Forelimb muscle (tissue), 1 donor: ENCODE results near the gene MYADML2. TPM values are rescaled to one million over a fixed set of nuclear protein-coding genes. Genes with fewer than 3 reads are reported as not detected.
"Not testable (repeated sequence)": the region's sequence is repeated elsewhere in the genome, so short reads cannot be mapped to it uniquely, and the experiment has no call there.

ENCODE experiments used
- DNase-seq: peaks from one replicate; pipeline ENCODE4 v3.0.0-alpha.2; 2013; ENCODE audit warnings: low read depth
- polyA plus RNA-seq: library from polyadenylated mRNA; unstranded; fragments of 120-200 nt; gene quantifications from one replicate; pipeline ENCODE4 v1.2.1, GENCODE V29; 2013; ENCODE audit not compliant: insufficient read length

Gene MYADML2, protein sequence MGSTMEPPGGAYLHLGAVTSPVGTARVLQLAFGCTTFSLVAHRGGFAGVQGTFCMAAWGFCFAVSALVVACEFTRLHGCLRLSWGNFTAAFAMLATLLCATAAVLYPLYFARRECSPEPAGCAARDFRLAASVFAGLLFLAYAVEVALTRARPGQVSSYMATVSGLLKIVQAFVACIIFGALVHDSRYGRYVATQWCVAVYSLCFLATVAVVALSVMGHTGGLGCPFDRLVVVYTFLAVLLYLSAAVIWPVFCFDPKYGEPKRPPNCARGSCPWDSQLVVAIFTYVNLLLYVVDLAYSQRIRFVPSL
- 43.6 TPM for polyA plus RNA-seq

DNA sequence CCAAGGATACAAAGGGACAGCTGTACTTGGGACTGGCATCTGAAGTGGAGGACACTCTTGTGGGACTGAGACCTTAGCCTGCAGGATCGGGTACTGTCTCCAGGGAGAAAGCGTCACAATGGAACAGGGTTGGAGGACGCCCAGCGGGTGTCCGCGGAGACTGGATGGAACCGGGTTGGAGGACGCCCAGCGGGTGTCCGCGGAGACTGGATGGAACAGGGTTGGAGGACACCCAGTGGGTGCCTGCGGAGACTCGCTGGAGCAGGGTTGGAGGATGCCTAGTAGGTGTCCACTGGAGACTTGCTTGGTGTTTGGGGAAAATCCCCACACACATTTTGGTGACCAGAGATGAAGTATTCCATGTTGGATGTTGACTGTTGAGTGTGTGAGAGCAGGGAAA is at the start of gene MYADML2:
Gene MYADML2, minus strand, starts transcription at position 45 of the 400 bp plus-strand sequence. CDS start 5,492 bp downstream, outside the sequence.
- DNase-seq, result no peak

- no peak for DNase-seq
Measured at GRCh38 chr17:81996232-81996756, 49.3 kb upstream of the MYADML2 start.

DNA sequence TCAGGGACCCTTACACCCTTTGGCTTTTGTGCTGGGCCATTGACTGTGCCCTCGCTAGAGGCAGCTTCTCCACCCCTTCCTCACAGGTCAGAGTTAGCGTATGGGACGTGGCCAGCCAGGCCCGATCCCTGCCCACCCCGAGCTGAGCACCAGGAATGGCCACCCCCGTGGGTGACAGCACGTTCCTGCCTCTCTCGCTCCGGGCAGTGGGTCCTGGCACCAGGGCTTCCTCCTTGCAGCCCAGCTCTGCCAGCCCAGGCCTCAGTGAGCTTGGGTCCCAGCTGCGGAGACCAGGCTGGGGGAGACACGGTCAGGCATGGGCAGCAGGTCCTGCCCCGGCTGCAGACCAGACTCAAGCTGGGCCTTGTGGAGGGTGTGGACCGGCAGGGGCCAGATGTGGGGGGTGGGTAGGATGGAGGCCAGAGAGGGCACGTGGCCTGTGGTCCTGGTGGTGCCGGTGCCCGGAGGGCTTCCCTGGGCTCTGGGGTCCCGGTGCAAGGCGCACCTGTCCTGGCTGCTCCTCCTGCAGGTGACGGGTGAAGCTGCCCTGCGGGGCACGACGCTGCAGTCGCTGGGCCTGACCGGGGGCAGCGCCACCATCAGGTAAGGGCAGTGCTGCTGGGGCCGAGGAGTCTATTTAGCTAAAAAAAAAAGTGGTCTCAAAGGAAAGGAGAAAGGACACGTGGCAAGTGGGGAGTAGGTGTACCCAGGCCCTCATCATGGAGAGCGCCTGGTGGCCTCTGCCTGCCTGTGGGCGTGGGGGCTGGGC is 48.6 kb upstream of the MYADML2 start:
- no peak for DNase-seq

- DNase-seq, result no peak
Measured at GRCh38 chr17:81994593-81995462, 47.8 kb upstream of the MYADML2 start.

GRCh38 chr17:81993729-81994592 is 46.9 kb upstream of the MYADML2 start:
- no peak for DNase-seq

- no peak for DNase-seq
Measured at GRCh38 chr17:81992306-81993102, 45.5 kb upstream of the MYADML2 start.

GRCh38 chr17:81991684-81992305 is 44.8 kb upstream of the MYADML2 start:
- no peak for DNase-seq

DNA sequence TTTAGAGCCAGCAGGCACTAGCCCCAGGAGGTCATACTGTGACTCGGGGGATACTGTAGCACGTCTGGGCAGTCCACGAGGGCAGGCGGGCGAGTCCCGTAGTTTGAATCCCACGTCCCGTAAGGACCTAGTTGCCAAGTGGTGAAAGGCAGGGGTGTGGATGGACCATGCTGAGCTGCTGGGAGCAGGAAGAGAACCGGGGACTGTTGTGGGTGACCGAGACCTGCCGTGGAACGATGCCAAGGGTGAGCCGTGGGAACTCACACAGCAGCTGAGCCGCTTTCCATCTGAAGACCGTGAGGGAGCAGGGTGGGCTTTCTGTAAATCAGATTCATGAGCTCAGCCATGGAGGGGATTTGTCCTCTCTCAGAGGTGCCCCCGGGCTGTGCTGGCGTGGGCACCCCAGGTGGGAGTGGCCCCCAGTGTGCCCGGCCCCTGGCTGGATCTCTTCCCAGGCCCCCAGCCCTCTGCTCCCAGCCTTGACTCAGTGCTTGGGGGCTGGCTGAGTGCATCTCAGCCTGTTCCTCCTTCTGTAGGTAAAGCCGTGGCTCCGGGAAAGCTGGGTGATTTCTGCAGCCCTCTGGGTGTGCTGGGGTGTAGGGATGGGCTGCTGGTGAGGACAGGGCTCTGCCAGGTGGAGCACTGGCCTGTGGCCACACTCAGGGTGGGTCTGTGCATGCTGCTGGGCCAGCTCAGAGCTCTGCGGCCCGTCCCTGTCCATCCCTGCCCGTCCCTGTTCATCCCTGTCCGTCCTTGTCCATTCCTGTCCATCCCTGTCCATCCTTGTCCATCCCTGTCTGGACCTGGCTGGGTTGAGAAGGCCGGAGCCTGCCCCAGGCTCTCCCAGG is 44.0 kb upstream of the MYADML2 start:
- no peak for DNase-seq

- no peak for DNase-seq
Measured at GRCh38 chr17:81987161-81987770, 40.2 kb upstream of the MYADML2 start.

- DNase-seq, result no peak
Measured at GRCh38 chr17:81986606-81987005, 39.6 kb upstream of the MYADML2 start.

DNA sequence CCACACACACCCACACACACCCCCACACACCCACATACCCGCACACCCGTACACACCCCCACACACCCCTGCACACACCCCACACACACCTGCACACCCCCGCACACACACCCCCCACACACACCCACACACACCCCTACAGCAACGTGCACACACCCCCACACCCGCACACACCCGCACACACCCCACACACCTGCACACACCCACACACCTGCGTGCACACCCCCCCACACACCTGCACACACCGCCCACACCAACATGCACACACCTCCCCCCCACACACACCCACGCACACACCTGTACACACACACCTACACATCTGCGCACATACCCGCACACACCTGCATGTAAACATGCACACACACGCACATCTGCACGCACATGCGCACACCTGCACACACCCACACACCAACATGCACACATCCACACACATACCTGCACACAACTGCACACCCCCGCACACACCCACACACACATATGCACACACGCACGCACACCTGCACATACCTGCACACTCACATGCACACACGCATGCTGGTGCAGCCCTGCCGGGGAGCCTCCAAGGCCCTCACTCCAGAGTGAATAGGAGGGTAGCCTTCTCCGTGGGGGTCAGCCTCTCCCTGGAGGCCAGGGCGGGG is 37.9 kb upstream of the MYADML2 start:
- DNase-seq, result no peak

DNA sequence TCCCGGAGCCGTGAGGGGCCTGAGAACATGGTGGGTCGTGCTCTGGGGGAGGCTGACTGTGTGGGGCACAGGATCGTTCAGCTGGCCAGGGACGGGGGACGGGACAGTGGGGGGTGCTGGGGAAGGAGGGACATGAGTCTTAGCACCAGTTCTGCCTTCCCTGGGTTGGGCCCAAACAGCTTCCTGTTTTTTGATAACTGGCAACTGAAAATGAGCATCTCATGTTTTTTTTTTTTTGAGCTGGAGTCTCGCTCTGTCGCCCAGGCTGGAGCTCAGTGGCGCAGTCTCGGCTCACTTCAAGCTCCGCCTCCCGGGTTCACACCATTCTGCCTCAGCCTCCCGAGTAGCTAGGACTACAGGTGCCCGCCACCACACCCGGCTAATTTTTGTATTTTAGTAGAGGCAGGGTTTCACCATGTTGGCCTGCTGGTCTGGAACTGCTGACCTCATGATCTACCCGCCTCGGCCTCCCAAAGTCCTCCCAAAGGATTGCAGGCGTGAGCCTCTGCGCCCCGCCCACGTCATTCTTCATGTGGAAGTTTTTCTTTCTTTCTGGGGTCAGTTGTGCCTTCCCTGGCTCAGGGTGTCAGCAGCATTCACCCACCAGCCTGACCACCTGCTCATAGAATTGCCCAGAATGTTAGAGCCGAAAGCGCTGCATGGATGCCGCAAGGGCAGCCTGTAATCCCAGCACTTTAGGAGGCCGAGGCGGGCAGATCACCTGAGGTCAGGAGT is 36.8 kb upstream of the MYADML2 start:
- no peak for DNase-seq

DNA sequence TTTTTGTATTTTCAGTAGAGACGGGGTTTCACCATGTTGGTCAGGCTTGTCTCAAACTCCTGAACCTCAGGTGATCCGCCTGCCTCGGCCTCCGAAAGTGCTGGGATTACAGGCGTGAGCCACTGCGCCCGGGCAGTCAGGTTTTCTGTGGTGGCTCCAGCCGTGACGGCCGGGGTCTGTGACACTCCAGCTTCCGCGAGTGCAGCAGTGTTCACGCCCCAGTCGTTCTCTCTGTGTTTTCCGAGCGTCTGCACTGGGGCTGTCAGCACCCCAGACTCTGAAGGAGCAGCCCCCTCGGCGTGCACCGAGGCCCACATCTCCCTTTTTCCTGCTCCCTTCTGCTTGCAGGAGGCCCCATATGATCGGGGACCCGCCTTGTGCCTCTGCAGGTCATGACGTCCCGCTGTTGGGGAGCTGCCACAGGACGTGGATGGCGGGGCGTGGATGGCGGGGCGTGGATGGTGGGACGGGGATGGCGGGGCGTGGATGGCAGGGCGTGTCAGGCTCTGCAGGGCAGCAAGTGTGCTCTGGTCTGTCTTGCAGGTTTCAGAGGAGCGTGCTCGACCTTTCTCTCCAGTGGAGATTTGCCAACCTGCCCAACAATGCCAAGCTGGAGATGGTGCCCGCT is 36.1 kb upstream of the MYADML2 start:
- DNase-seq, result no peak

DNA sequence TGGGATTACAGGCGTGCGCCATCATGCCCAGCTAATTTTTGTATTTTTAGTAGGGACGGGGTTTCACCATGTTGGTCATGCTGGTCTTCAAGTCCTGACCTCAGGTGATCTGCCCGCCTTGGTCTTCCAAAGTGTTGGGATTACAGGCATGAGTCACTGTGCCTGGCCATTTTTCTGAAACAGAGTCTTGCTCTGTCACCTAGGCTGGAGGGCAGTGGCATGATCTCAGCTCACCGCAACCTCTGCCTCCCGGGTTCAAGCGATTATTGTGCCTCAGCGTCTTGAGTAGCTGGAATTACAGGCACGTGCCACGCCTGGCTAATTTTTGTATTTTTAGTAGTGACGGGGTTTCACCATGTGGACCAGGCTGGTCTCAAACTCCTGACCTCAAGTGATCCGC is 34.5 kb upstream of the MYADML2 start:
- not testable (repeated sequence) for DNase-seq

- DNase-seq, result no peak
Measured at GRCh38 chr17:81980707-81981343, 33.8 kb upstream of the MYADML2 start.

- DNase-seq, result no peak
Measured at GRCh38 chr17:81980122-81980521, 33.1 kb upstream of the MYADML2 start.
